Nephron (organoid): ENCODE measurements around the gene CFAP46.
A peak's percentile ranks its signal among the peaks of the same experiment; 100 is the strongest.

ENCODE experiments used
- H3K27ac Mint-ChIP-seq, 3 experiments: 2 replicates each; pipeline ENCODE4 v1.8.0; 2020; ENCODE audit warnings: mixed read lengths in 3 of 3, mild to moderate bottlenecking in 2 of 3, moderate library complexity in 1 of 3
- H3K27me3 Mint-ChIP-seq: 2 replicates; pipeline ENCODE4 v1.8.0; 2021; ENCODE audit warnings: low read depth, mild to moderate bottlenecking, moderate library complexity, mixed read lengths
- H3K36me3 Mint-ChIP-seq: 2 replicates; pipeline ENCODE4 v1.8.0; 2020; ENCODE audit warnings: low read depth, mixed read lengths
- H3K4me1 Mint-ChIP-seq: 2 replicates; pipeline ENCODE4 v1.8.0; 2020; ENCODE audit warnings: mixed read lengths
- H3K4me3 Mint-ChIP-seq, 3 experiments: 2 replicates each; pipeline ENCODE4 v1.8.0; 2020; ENCODE audit warnings: mild to moderate bottlenecking in 3 of 3, mixed read lengths in 3 of 3, moderate library complexity in 2 of 3
- H3K9me3 Mint-ChIP-seq: 2 replicates; pipeline ENCODE4 v1.8.0; 2020; ENCODE audit warnings: mixed read lengths
- CTCF ChIP-seq, 3 experiments: fragments of 200-600 bp; sonication (generic); IDR thresholded peaks; one replicate each; pipeline ENCODE4 v1.5.0; 2021; ENCODE audit warnings: antibody characterized with exemption in 3 of 3; ENCODE audit not compliant: unreplicated experiment in 3 of 3

Gene CFAP46

GRCh38 chr10:132929480-132929879 lies 12.9 kb downstream of the CFAP46 start:
- Mint-ChIP-seq H3K4me1 (peaks cover 13% of the 10 kb centered on the region), H3K4me3 (no peak overlapping the region), H3K27ac (peak overlapping the region; percentile 11 to 23 (median 13)), H3K36me3 (no peaks in the 10 kb centered on the region), H3K9me3 (no peaks in the 10 kb centered on the region), H3K27me3 (no peaks in the 10 kb centered on the region)
- TF ChIP-seq CTCF (IDR thresholded peaks at IDR 0.05; ENCODE audit: unreplicated experiment in 3 of 3): no peak

- Mint-ChIP-seq H3K9me3 (no peaks in the 10 kb centered on the region), H3K4me3 (no peak overlapping the region), H3K4me1 (peaks cover 13% of the 10 kb centered on the region), H3K36me3 (no peaks in the 10 kb centered on the region), H3K27me3 (no peaks in the 10 kb centered on the region), H3K27ac (no peak overlapping the region)
- no peak for TF ChIP-seq CTCF (IDR thresholded peaks at IDR 0.05; ENCODE audit: unreplicated experiment in 3 of 3)
These were observed 14.1 kb downstream of the CFAP46 start for GRCh38 chr10:132928261-132928660.

GRCh38 chr10:132927824-132928223 lies 14.5 kb downstream of the CFAP46 start:
- no peak for TF ChIP-seq CTCF (IDR thresholded peaks at IDR 0.05; ENCODE audit: unreplicated experiment in 3 of 3)
- Mint-ChIP-seq H3K4me3 (no peak overlapping the region), H3K36me3 (no peaks in the 10 kb centered on the region), H3K27me3 (no peaks in the 10 kb centered on the region), H3K4me1 (peaks cover 13% of the 10 kb centered on the region), H3K9me3 (no peaks in the 10 kb centered on the region), H3K27ac (no peak overlapping the region)

- H3K9me3 Mint-ChIP-seq: no peaks in the 10 kb centered on the region
- no peaks in the 10 kb centered on the region for H3K27me3 Mint-ChIP-seq
- no peak for TF ChIP-seq CTCF (IDR thresholded peaks at IDR 0.05; ENCODE audit: unreplicated experiment in 3 of 3)
- H3K27ac Mint-ChIP-seq: no peak overlapping the region
- H3K36me3 Mint-ChIP-seq: no peaks in the 10 kb centered on the region
- peaks cover 6% of the 10 kb centered on the region for H3K4me1 Mint-ChIP-seq
- H3K4me3 Mint-ChIP-seq: no peak overlapping the region
These were observed 15.4 kb downstream of the CFAP46 start for GRCh38 chr10:132926777-132927650.

GRCh38 chr10:132926070-132926469 lies 16.3 kb downstream of the CFAP46 start:
- Mint-ChIP-seq H3K4me1 (peaks cover 5% of the 10 kb centered on the region), H3K27me3 (no peaks in the 10 kb centered on the region), H3K36me3 (no peaks in the 10 kb centered on the region), H3K9me3 (no peaks in the 10 kb centered on the region), H3K4me3 (no peak overlapping the region), H3K27ac (no peak overlapping the region)
- TF ChIP-seq CTCF (IDR thresholded peaks at IDR 0.05; ENCODE audit: unreplicated experiment in 3 of 3): no peak

GRCh38 chr10:132925614-132926013 lies 16.8 kb downstream of the CFAP46 start:
- no peaks in the 10 kb centered on the region for H3K36me3 Mint-ChIP-seq
- TF ChIP-seq CTCF (IDR thresholded peaks at IDR 0.05; ENCODE audit: unreplicated experiment in 3 of 3): no peak
- no peaks in the 10 kb centered on the region for H3K9me3 Mint-ChIP-seq

More at GRCh38 chr10:132925614-132926013, 16.8 kb downstream of the CFAP46 start:
- Mint-ChIP-seq H3K4me3 (no peak overlapping the region), H3K4me1 (peaks cover 5% of the 10 kb centered on the region), H3K27ac (no peak overlapping the region), H3K27me3 (no peaks in the 10 kb centered on the region)
